Tibial artery (tissue), 4 donors: ENCODE measurements around the gene RAD23A.
"Not testable (repeated sequence)": the region's sequence is repeated elsewhere in the genome, so short reads cannot be mapped to it uniquely, and the experiment has no call there.

Experiments used
- DNase-seq, 2 donors: peaks; one replicate each; pipeline ENCODE4 v3.0.0-alpha.2; 2019
- H3K27ac ChIP-seq, 2 donors: fragments of 200-600 bp; sonication (generic) in 1 of 2; 1 replicate in 1 of 2; 2 replicates in 1 of 2; pipeline ENCODE4 v1.5.1; 2018 to 2019; ENCODE audit warnings: mild to moderate bottlenecking in 1 of 2
- H3K27me3 ChIP-seq, 2 donors: fragments of 200-600 bp; sonication (generic) in 1 of 2; one replicate each; pipeline versions ENCODE4 v1.5.1 to v1.6.0; 2016 to 2019
- H3K36me3 ChIP-seq, 3 donors: fragments of 200-600 bp; sonication (generic) in 2 of 3; one replicate each; pipeline ENCODE4 v1.5.1; 2016 to 2019; ENCODE audit warnings: mild to moderate bottlenecking in 2 of 3
- H3K4me1 ChIP-seq, 4 donors: fragments of 200-600 bp; sonication (generic) in 2 of 4; 1 replicate in 3 of 4; 2 replicates in 1 of 4; pipeline ENCODE4 v1.5.1; 2016 to 2019
- H3K4me3 ChIP-seq, 2 donors: fragments of 200-600 bp; sonication (generic) in 1 of 2; 1 replicate in 1 of 2; 2 replicates in 1 of 2; pipeline ENCODE4 v1.5.1; 2018 to 2019; ENCODE audit warnings: mild to moderate bottlenecking in 2 of 2
- H3K9me3 ChIP-seq, 3 donors: fragments of 200-600 bp; sonication (generic) in 1 of 3; one replicate each; pipeline ENCODE4 v1.5.1; 2016 to 2019
- intact Hi-C: fragments of 100-400 bp; cut with DNase I; formaldehyde crosslinking; loops from one replicate; pipeline ENCODE4 v1.15.0; 2023; ENCODE audit warnings: low total_unique reads
- TF ChIP-seq, protein P1 (sequence below), 2 experiments: fragments of 200-600 bp in 1 of 2; fragments of 450-650 bp in 1 of 2; IDR thresholded peaks; one replicate each; pipeline ENCODE4 v1.5.1; 2017 to 2019; ENCODE audit warnings: antibody characterized with exemption in 2 of 2, mild to moderate bottlenecking in 1 of 2, moderate library complexity in 1 of 2

The RAD23A gene

GRCh38 chr19:12952488-12953137 is 7.0 kb downstream of the RAD23A start:
- intact Hi-C loops: no loop called here
- Histone ChIP-seq H3K27ac (peak overlapping the region; percentile 73 to 96), H3K4me1 (peaks cover 0 to 47% (median 34%) of the 10 kb centered on the region in 4 donors), H3K36me3 (peaks cover 60 to 77% (median 61%) of the 10 kb centered on the region in 3 donors), H3K4me3 (no peak overlapping the region), H3K27me3 (no peaks in the 10 kb centered on the region), H3K9me3 (no peaks in the 10 kb centered on the region)
- DNase-seq: no peak
- TF ChIP-seq, protein P1, sequence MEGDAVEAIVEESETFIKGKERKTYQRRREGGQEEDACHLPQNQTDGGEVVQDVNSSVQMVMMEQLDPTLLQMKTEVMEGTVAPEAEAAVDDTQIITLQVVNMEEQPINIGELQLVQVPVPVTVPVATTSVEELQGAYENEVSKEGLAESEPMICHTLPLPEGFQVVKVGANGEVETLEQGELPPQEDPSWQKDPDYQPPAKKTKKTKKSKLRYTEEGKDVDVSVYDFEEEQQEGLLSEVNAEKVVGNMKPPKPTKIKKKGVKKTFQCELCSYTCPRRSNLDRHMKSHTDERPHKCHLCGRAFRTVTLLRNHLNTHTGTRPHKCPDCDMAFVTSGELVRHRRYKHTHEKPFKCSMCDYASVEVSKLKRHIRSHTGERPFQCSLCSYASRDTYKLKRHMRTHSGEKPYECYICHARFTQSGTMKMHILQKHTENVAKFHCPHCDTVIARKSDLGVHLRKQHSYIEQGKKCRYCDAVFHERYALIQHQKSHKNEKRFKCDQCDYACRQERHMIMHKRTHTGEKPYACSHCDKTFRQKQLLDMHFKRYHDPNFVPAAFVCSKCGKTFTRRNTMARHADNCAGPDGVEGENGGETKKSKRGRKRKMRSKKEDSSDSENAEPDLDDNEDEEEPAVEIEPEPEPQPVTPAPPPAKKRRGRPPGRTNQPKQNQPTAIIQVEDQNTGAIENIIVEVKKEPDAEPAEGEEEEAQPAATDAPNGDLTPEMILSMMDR (IDR thresholded peaks at IDR 0.05): no peak

GRCh38 chr19:12953138-12953798 is 7.6 kb downstream of the RAD23A start:
- Histone ChIP-seq H3K36me3 (peaks cover 54 to 70% (median 56%) of the 10 kb centered on the region in 3 donors), H3K4me3 (no peak overlapping the region), H3K27ac (peak overlapping the region; percentile 73 to 96), H3K27me3 (no peaks in the 10 kb centered on the region), H3K9me3 (no peaks in the 10 kb centered on the region), H3K4me1 (peaks cover 0 to 46% (median 34%) of the 10 kb centered on the region in 4 donors)
- DNase-seq: no peak
- TF ChIP-seq, protein P1 (IDR thresholded peaks at IDR 0.05): no peak
- intact Hi-C loops: no loop called here

DNA sequence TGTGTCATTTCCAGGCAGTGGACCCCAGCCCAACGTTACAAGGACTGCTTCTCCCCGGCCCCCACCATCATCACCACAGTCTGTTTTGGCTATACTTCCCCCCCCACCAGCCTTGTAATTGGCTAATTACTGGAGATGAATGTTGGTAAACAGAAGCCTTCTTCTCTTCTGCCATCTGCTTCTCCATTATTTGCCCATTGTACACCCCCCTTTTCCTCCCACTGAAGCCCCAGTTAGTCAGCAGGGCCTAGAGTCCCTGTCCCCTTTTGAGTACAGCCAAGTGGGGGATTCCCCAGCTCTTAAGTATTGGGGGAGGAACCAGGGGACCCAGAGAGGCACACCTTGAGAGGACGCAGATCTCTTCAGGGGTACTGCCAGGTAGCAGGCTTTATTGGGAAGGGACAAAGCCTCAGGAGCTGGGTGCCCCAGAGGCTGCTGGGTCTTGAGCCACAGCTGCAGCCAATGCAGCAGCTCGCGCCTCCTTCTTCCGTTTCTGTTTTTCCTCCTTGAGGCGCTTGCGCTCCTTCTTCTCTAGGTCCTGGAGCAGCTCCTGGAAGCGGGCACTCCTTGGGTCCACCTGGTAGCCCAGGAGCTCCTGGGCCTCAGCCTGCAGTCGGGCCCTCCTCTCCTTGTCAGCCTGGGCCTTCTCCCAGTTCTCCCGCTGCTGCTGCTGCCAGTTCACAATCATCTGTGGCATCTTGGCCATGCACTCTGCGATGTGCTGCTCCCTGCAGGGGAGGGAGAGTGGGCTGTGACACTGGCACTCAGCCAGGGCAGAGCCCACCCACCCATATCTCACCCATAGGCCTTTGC is 8.3 kb downstream of the RAD23A start:
- no peak for DNase-seq
- Histone ChIP-seq H3K27ac (peak overlapping the region; percentile 73 to 96), H3K4me1 (peaks cover 0 to 46% (median 34%) of the 10 kb centered on the region in 4 donors), H3K27me3 (no peaks in the 10 kb centered on the region), H3K9me3 (no peaks in the 10 kb centered on the region), H3K36me3 (peaks cover 46 to 63% (median 48%) of the 10 kb centered on the region in 3 donors), H3K4me3 (no peak overlapping the region)
- TF ChIP-seq, protein P1 (IDR thresholded peaks at IDR 0.05): no peak
- intact Hi-C loops: no loop called here

GRCh38 chr19:12954612-12954962 is 8.9 kb downstream of the RAD23A start:
- peaks cover 41 to 57% (median 42%) of the 10 kb centered on the region in 3 donors for H3K36me3 ChIP-seq
- TF ChIP-seq, protein P1 (IDR thresholded peaks at IDR 0.05): no peak
- peak overlapping the region; percentile 3 to 96 for H3K27ac ChIP-seq
- intact Hi-C loops: no loop called here
- H3K4me3 ChIP-seq: no peak overlapping the region
- H3K27me3 ChIP-seq: no peaks in the 10 kb centered on the region
- H3K9me3 ChIP-seq: no peaks in the 10 kb centered on the region
- no peak for DNase-seq
- H3K4me1 ChIP-seq: peaks cover 0 to 46% (median 34%) of the 10 kb centered on the region in 4 donors

GRCh38 chr19:12955575-12955974 is 9.9 kb downstream of the RAD23A start:
- H3K36me3 ChIP-seq: peaks cover 31 to 47% (median 33%) of the 10 kb centered on the region in 3 donors
- H3K9me3 ChIP-seq, DNase-seq, H3K27me3 ChIP-seq, intact Hi-C loops: not testable (repeated sequence)
- H3K4me1 ChIP-seq: peaks cover 0 to 46% (median 34%) of the 10 kb centered on the region in 4 donors
- H3K27ac ChIP-seq: peak overlapping the region; percentile 91 to 96
- H3K4me3 ChIP-seq: peak overlapping the region; percentile 85 to 93
